NCI-H1092 (cell line): ENCODE results near the gene ESRRG.
"Not testable (repeated sequence)": the region's sequence is repeated elsewhere in the genome, so short reads cannot be mapped to it uniquely, and the experiment has no call there.

Source experiments
- DNase-seq: peaks from one replicate; lab custom pipeline; 2025; lab: John Stamatoyannopoulos, UW

ESRRG gene

GRCh38 chr1:216563087-216563486 is 160.1 kb downstream of the ESRRG start:
- DNase-seq: no peak

- no peak for DNase-seq
These were observed 160.8 kb downstream of the ESRRG start for GRCh38 chr1:216562383-216562782.

- no peak for DNase-seq
These were observed 162.7 kb downstream of the ESRRG start for GRCh38 chr1:216560527-216560926.

- no peak for DNase-seq
These were observed 163.9 kb downstream of the ESRRG start for GRCh38 chr1:216559359-216559758.

GRCh38 chr1:216555653-216556052 is 167.6 kb downstream of the ESRRG start:
- no peak for DNase-seq

- DNase-seq: no peak
These were observed 168.3 kb downstream of the ESRRG start for GRCh38 chr1:216554934-216555333.

GRCh38 chr1:216553766-216554165 is 169.5 kb downstream of the ESRRG start:
- DNase-seq: no peak

- no peak for DNase-seq
These were observed 170.2 kb downstream of the ESRRG start for GRCh38 chr1:216553040-216553439.

- no peak for DNase-seq
These were observed 173.4 kb downstream of the ESRRG start for GRCh38 chr1:216549796-216550195.

- DNase-seq: no peak
These were observed 180.5 kb downstream of the ESRRG start for GRCh38 chr1:216542741-216543140.

- DNase-seq: no peak
These were observed 181.0 kb downstream of the ESRRG start for GRCh38 chr1:216542263-216542662.

GRCh38 chr1:216535751-216536150 is 187.5 kb downstream of the ESRRG start:
- DNase-seq: no peak

GRCh38 chr1:216535059-216535458 is 188.2 kb downstream of the ESRRG start:
- DNase-seq: no peak

GRCh38 chr1:216533776-216534175 is 189.5 kb downstream of the ESRRG start:
- DNase-seq: no peak

- DNase-seq: peak; percentile 18
These were observed 190.9 kb downstream of the ESRRG start for GRCh38 chr1:216532251-216532798.

- DNase-seq: peak; percentile 64
These were observed 191.7 kb downstream of the ESRRG start for GRCh38 chr1:216531263-216532239.

GRCh38 chr1:216529851-216530250 is 193.4 kb downstream of the ESRRG start:
- not testable (repeated sequence) for DNase-seq

GRCh38 chr1:216528816-216529215 is 194.4 kb downstream of the ESRRG start:
- no peak for DNase-seq

- DNase-seq: no peak
These were observed 199.6 kb downstream of the ESRRG start for GRCh38 chr1:216523449-216524190.

- DNase-seq: no peak
These were observed 200.2 kb downstream of the ESRRG start for GRCh38 chr1:216523043-216523442.

GRCh38 chr1:216521477-216521876 is 201.8 kb downstream of the ESRRG start:
- DNase-seq: no peak

GRCh38 chr1:216518844-216519627 is 204.2 kb downstream of the ESRRG start:
- no peak for DNase-seq
